Measurements from ENCODE around the gene UBL7.
A peak's percentile ranks its signal among the peaks of the same experiment; 100 is the strongest.
"Not testable (repeated sequence)": the region's sequence is repeated elsewhere in the genome, so short reads cannot be mapped to it uniquely, and the experiment has no call there.

UBL7 gene

DNA sequence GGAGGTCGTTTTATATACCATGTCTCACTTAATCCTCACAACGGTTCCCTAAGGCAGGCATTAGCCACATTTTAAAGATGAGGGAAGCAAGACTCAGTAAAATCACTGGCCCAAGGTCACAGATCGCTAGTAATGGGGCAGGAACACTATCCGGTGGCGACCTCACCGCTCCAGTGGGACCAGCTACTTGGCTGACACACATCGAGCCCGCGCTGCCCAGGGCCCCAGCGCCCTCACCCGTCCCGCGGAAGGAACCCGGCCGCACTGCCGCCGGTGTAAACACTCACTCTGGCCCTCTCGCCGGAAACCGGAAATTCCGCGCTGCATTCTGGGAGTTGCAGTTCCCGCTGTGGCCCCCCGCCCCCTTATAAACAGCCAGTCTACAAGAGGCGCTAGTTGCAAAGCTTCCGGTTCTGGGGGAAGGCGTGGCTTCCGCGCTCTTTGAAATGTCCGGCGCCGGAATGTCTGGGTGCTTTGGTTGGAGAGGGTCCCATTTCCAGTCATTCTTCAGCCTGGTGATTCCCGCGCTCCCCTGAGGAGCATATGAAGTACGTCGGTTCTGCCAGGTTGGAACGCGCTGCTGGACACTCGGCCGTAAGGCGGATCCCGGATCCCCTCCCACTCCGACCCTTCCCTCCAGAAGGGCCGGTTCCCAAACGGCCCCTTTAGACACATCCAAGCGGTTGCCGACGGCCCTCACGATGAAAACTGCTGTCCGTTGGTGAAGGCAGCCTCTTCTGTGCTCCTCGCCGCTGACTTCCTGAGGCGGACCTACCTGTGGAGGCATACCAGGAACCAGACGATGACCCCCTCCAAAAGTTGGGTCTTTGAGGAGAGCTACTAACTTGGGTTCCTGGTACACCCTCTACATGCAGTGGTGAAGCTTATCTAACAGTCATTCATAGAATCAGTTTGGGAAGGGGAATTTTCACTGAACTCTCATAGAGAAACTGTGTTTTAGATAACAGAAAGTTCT lies at the start of gene UBL7:
TSS of gene UBL7 (minus strand) at position 290 of the 976 bp plus-strand sequence. CDS start 2,293 bp downstream, outside the sequence.
- peak; percentile 96 for DNase-seq

GRCh38 chr15:74506515-74506840 lies 45.5 kb upstream of the UBL7 start:
- DNase-seq: no peak

- no peak for DNase-seq
Observed at GRCh38 chr15:74505837-74506514, 45.0 kb upstream of the UBL7 start.

DNA sequence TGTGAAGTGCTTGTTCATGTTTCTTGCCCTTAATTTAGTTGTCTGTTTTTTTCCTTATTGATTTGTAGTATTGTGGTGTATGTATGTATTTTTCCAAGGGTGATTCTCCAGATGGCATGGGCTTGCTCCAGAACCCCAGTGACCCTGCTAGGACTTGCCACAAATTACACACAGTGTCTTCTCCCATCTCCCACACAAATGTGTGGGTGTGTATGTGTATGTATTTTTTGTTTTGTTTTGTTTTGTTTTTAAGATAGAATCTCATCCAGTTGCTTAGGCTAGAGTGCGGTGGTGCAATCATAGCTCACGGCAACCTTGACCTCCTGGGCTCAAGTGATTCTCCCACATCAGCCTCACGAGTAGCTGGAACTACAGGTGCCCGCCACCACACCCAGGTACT lies 43.9 kb upstream of the UBL7 start:
- no peak for DNase-seq

- no peak for DNase-seq
Observed at GRCh38 chr15:74504418-74504817, 43.5 kb upstream of the UBL7 start.

- DNase-seq: no peak
Observed at GRCh38 chr15:74502301-74502700, 41.3 kb upstream of the UBL7 start.

DNA sequence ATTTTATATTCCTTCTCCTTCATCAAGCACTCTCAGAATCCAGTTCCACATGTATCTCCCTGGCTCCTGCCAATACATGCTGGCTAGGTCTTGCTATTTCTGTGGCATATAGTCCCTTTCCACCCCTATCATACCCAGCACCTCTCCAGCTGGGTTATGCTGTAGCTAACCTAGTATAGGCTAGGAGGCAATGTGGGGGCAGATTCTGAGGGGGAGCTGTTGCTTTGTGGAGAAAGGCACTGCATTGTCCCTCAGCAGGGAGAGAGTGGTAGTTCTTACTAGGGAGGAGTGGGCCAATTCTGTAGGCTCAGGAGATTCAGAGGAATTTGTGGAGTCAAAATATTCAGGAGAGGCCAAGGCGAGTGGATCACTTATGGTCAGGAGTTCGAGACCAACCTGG lies 39.4 kb upstream of the UBL7 start:
- no peak for DNase-seq

GRCh38 chr15:74499366-74499765 lies 38.4 kb upstream of the UBL7 start:
- no peak for DNase-seq

DNA sequence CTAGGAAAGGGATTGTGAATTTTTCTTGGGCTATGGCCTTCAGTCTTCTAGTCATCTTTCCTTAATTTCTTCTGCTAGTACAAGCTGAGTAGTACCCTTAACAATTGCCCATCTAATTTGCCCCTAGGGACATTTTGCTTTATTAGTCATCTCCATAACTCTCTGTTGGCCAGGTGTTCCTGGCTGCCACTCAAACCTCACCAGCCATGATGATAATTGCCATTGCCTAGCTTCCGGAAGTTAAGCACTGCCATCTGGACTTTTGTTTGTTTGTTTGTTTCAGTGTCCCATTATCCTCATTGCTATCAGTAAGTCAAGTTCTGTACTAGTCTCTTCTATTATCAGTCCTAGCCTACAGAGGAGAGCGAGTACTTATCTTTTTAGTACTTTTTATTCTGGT lies 36.6 kb upstream of the UBL7 start:
- no peak for DNase-seq

- no peak for DNase-seq
Observed at GRCh38 chr15:74496648-74497047, 35.7 kb upstream of the UBL7 start.

- DNase-seq: no peak
Observed at GRCh38 chr15:74490339-74490689, 29.4 kb upstream of the UBL7 start.

GRCh38 chr15:74489518-74490338 lies 28.8 kb upstream of the UBL7 start:
- DNase-seq: peak; percentile 3

GRCh38 chr15:74488776-74489175 lies 27.8 kb upstream of the UBL7 start:
- DNase-seq: no peak

- DNase-seq: no peak
Observed at GRCh38 chr15:74482661-74483060, 21.7 kb upstream of the UBL7 start.

DNA sequence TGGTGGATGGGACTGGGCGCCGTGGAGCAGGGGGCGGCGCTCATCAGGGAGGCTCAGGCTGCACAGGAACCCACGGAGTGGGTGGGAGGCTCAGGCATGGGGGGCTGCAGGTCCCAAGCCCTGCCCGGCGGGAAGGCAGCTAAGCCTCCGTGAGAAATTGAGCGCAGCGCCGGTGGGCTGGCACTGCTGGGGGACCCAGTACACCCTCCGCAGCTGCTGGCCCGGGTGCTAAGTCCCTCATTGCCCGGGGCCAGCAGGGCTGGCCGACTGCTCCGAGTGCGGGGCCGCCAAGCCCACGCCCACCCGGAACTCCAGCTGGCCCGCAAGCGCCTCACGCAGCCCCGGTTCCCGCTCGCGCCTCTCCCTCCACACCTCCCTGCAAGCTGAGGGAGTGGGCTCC lies 19.4 kb upstream of the UBL7 start:
- DNase-seq: not testable (repeated sequence)

- DNase-seq: not testable (repeated sequence)
Observed at GRCh38 chr15:74471621-74472020, 10.7 kb upstream of the UBL7 start.

DNA sequence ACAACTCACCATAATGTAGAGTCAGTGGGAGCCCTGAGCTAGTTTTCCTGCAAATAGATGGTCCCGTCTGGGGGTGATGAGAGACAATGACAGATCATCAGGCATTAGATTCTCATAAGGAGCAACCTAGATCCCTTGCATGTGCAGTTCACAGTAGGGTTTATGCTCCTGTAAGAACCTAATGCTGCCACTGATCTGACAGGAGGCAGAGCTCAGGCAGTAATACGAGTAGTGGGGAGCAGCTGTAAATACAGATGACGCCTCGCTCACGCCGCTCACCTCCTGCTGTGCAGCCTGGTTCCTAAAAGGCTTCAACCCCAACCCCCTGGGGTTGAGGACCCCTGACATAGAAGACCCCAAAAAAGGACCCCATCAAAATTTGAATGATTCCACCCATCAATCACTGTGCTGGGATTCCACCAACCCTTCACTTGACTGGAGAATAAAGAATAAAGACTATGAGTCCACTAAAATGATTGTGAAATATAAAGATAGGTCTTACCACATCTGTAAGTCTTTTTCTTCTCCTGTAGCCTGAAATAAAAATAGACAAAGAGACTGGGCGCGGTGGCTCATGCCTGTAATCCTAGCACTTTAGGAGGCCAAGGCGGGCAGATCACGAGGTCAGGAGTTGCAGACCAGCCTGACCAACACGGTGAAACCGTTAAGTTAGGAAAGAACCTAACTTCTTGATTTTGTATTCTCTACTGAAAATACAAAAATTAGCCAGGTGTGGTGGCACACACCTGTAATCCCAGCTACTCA lies 9.9 kb upstream of the UBL7 start:
- DNase-seq: no peak

DNA sequence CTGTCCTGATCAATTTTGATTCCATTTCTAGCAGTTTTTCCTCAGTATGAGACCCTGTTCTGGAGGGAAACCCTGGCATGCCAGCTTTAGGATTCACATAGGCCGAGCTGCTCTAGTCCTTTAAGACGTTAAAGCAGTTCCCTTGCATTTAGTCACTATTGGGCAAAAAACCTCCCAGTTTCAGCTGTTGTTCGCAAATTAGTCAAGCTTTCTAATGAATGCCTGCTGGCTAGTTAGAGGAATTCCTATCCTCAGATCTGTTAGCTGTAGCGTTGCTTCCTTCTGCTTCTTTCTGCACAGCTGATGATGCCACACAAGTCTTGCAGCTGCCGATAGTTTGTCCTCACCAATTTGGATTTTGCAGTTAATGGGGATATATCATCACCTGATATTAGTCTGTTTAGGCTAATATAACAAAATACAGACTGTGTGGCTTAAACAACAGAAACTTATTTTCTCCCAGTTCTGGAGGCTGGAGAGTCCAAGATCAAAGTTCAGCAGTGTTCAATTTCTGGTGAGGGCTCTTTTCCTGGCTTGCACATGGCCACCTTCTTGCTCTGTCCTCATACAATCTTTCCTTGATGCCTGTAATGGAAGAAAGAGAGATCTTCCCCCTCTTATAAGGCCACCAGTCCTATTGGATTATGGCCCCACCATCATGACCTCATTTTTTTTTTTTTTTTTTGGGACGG lies 7.5 kb upstream of the UBL7 start:
- no peak for DNase-seq

GRCh38 chr15:74466570-74466969 lies 5.6 kb upstream of the UBL7 start:
- DNase-seq: no peak

- DNase-seq: no peak
Observed at GRCh38 chr15:74464897-74465296, 3.9 kb upstream of the UBL7 start.

GRCh38 chr15:74464216-74464615 lies 3.3 kb upstream of the UBL7 start:
- no peak for DNase-seq

DNA sequence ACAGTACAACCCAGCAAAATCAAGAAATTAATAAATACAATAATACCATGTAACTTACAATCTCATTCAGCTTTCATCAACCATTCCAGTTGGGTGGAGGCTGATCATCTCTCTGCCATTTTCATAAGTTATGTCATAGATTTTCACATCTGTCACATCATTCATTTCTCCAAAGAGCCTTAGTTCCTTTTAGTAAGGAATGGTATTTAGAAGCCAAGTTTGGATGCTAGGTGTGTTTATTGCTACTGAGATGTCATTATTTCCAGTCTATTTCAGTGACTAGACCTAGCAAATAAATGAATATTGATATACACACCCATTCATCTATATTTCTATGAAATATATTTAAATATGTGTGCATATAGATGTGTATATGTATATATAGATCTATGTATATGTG lies 2.7 kb upstream of the UBL7 start:
- no peak for DNase-seq

Data from midbrain (tissue), 1 donor.